Tibial artery (tissue), 4 donors: ENCODE measurements around the gene SMCO4.

Experiments
- DNase-seq, 2 donors: peaks; one replicate each; pipeline ENCODE4 v3.0.0-alpha.2; 2019
- H3K27ac ChIP-seq, 2 donors: fragments of 200-600 bp; sonication (generic) in 1 of 2; 1 replicate in 1 of 2; 2 replicates in 1 of 2; pipeline ENCODE4 v1.5.1; 2018 to 2019; ENCODE audit warnings: mild to moderate bottlenecking in 1 of 2
- H3K27me3 ChIP-seq, 2 donors: fragments of 200-600 bp; sonication (generic) in 1 of 2; one replicate each; pipeline versions ENCODE4 v1.5.1 to v1.6.0; 2016 to 2019
- H3K36me3 ChIP-seq, 3 donors: fragments of 200-600 bp; sonication (generic) in 2 of 3; one replicate each; pipeline ENCODE4 v1.5.1; 2016 to 2019; ENCODE audit warnings: mild to moderate bottlenecking in 2 of 3
- H3K4me1 ChIP-seq, 4 donors: fragments of 200-600 bp; sonication (generic) in 2 of 4; 1 replicate in 3 of 4; 2 replicates in 1 of 4; pipeline ENCODE4 v1.5.1; 2016 to 2019
- H3K4me3 ChIP-seq, 2 donors: fragments of 200-600 bp; sonication (generic) in 1 of 2; 1 replicate in 1 of 2; 2 replicates in 1 of 2; pipeline ENCODE4 v1.5.1; 2018 to 2019; ENCODE audit warnings: mild to moderate bottlenecking in 2 of 2
- H3K9me3 ChIP-seq, 3 donors: fragments of 200-600 bp; sonication (generic) in 1 of 3; one replicate each; pipeline ENCODE4 v1.5.1; 2016 to 2019
- intact Hi-C: fragments of 100-400 bp; cut with DNase I; formaldehyde crosslinking; loops from one replicate; pipeline ENCODE4 v1.15.0; 2023; ENCODE audit warnings: low total_unique reads
- TF ChIP-seq, protein P1 (sequence below), 2 experiments: fragments of 200-600 bp in 1 of 2; fragments of 450-650 bp in 1 of 2; IDR thresholded peaks; one replicate each; pipeline ENCODE4 v1.5.1; 2017 to 2019; ENCODE audit warnings: antibody characterized with exemption in 2 of 2, mild to moderate bottlenecking in 1 of 2, moderate library complexity in 1 of 2

The SMCO4 gene

GRCh38 chr11:93532281-93532789, 10.9 kb downstream of the SMCO4 start:
- H3K9me3 ChIP-seq, result no peaks in the 10 kb centered on the region
- H3K27ac ChIP-seq, result no peak overlapping the region
- H3K4me1 ChIP-seq, result peaks cover 0 to 40% (median 35%) of the 10 kb centered on the region in 4 donors
- intact Hi-C loops, result no loop called here
- TF ChIP-seq, protein P1, sequence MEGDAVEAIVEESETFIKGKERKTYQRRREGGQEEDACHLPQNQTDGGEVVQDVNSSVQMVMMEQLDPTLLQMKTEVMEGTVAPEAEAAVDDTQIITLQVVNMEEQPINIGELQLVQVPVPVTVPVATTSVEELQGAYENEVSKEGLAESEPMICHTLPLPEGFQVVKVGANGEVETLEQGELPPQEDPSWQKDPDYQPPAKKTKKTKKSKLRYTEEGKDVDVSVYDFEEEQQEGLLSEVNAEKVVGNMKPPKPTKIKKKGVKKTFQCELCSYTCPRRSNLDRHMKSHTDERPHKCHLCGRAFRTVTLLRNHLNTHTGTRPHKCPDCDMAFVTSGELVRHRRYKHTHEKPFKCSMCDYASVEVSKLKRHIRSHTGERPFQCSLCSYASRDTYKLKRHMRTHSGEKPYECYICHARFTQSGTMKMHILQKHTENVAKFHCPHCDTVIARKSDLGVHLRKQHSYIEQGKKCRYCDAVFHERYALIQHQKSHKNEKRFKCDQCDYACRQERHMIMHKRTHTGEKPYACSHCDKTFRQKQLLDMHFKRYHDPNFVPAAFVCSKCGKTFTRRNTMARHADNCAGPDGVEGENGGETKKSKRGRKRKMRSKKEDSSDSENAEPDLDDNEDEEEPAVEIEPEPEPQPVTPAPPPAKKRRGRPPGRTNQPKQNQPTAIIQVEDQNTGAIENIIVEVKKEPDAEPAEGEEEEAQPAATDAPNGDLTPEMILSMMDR (IDR thresholded peaks at IDR 0.05), result no peak
- no peak for DNase-seq
- H3K4me3 ChIP-seq, result no peak overlapping the region
- no peaks in the 10 kb centered on the region for H3K36me3 ChIP-seq
- no peaks in the 10 kb centered on the region for H3K27me3 ChIP-seq

- Histone ChIP-seq H3K36me3 (no peaks in the 10 kb centered on the region), H3K27ac (peak overlapping the region; percentile 70 to 75), H3K4me1 (peaks cover 0 to 39% (median 28%) of the 10 kb centered on the region in 4 donors), H3K9me3 (no peaks in the 10 kb centered on the region), H3K4me3 (no peak overlapping the region), H3K27me3 (no peaks in the 10 kb centered on the region)
- TF ChIP-seq, protein P1 (IDR thresholded peaks at IDR 0.05), result no peak
- intact Hi-C loops, result no loop called here
- DNase-seq, result no peak
Observed at GRCh38 chr11:93530468-93530826, 12.7 kb downstream of the SMCO4 start.

- peak overlapping the region; percentile 70 to 75 for H3K27ac ChIP-seq
- H3K4me1 ChIP-seq, result peaks cover 0 to 45% (median 31%) of the 10 kb centered on the region in 4 donors
- no peak overlapping the region for H3K4me3 ChIP-seq
- H3K27me3 ChIP-seq, result no peaks in the 10 kb centered on the region
- H3K36me3 ChIP-seq, result no peaks in the 10 kb centered on the region
- no peaks in the 10 kb centered on the region for H3K9me3 ChIP-seq
- intact Hi-C loops, result no loop called here
- no peak for DNase-seq
- TF ChIP-seq, protein P1 (IDR thresholded peaks at IDR 0.05), result no peak
Observed at GRCh38 chr11:93529707-93530467, 13.3 kb downstream of the SMCO4 start.

DNA sequence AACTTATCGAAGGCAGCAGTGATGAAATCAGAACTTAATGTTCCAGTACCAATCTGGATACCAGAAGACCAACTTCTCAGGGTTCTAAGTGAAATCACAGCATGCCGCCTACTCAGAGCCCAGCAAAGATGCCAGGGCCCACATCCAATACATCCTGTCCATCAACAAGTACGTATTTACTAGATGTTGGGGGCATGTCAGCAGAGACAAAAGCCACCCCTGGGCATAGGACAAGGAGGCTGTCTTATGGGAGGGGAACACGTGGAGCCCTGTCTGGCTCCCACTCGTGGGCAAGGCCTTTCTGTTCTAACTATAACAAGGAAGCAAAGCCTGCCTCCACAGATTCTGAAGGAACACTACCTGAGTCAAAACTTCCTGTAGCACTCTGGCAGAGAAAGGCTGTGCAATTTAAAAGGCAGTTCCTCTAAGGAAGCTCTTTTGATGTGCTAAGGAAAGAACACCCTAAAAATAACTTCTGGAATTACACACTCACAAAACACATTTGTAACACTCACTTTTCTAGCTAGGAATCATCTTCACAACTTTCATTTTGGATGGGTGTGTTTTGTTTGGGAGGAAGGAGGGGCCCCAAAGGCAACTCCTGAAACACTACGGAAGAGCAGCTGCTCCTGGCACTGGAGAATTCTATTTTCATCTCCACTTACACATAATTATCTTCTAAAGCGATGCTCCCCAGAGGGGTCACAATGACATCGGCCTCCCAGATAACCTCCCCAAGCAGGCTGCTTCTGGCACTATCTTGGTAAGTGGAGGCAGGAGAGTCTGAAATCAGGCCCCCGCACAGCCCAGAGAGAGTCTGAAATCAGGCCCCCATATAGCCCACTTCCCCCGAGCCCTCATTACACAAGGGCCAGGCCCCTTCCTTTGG, 14.2 kb downstream of the SMCO4 start:
- DNase-seq, result no peak
- peaks cover 0 to 52% (median 34%) of the 10 kb centered on the region in 4 donors for H3K4me1 ChIP-seq

GRCh38 chr11:93528252-93528651, 14.9 kb downstream of the SMCO4 start:
- intact Hi-C loops, result no loop called here
- H3K27ac ChIP-seq, result peak overlapping the region; percentile 70 to 75

More for the DNA sequence above, 14.2 kb downstream of the SMCO4 start:
- no peaks in the 10 kb centered on the region for H3K36me3 ChIP-seq
- H3K4me3 ChIP-seq, result no peak overlapping the region
- peak overlapping the region; percentile 70 to 75 for H3K27ac ChIP-seq
- H3K27me3 ChIP-seq, result no peaks in the 10 kb centered on the region
- TF ChIP-seq, protein P1 (IDR thresholded peaks at IDR 0.05), result no peak
- H3K9me3 ChIP-seq, result no peaks in the 10 kb centered on the region
- intact Hi-C loops, result no loop called here

More at GRCh38 chr11:93528252-93528651, 14.9 kb downstream of the SMCO4 start:
- Histone ChIP-seq H3K9me3 (no peaks in the 10 kb centered on the region), H3K27me3 (no peaks in the 10 kb centered on the region), H3K4me3 (no peak overlapping the region), H3K36me3 (no peaks in the 10 kb centered on the region), H3K4me1 (peaks cover 0 to 49% (median 34%) of the 10 kb centered on the region in 4 donors)
- DNase-seq, result no peak
- TF ChIP-seq, protein P1 (IDR thresholded peaks at IDR 0.05), result no peak
